ENCODE measurements around the gene AP2A1.

The AP2A1 gene

DNA sequence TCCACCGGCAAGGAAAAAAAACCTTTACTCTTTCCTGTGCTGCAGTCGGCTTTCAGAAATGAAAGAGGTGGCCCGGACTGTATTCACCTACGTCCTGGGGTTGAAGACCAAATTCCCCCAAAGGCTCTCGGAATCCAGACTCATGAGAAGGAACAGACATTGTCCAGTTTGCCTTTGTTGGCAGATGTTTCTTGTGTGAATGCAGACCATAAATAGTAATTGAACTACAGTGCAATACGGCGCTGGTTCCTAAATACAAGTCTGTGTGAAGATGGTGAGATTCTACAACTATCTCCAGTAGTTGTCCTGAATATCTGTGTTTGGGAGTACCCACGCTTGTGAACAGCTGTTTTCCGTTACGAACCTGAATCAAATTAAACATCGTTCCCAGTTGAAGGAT is 72.9 kb downstream of the AP2A1 start:
- DNase-seq (ENCODE audit: low spot score), result no peak

DNA sequence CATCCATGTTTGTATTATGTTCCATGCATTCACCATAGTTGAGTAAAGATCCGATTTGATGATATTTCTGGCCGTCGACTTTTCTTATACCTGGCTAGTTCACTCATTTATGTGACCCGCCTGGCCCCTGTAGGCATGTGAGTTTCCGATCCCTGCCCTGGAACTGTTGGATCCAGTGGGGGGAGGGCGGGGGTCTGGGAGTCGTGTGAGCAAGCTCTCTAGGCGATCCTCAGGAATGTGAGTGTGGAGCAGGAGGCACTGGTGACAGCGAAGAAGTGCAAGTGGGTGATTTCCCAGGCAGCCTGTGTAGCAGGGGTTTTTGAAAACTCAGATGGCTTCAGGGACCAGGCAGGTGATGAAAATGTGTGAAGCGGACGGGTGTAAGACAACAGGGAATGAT is 73.5 kb downstream of the AP2A1 start:
- no peak for DNase-seq (ENCODE audit: low spot score)

DNA sequence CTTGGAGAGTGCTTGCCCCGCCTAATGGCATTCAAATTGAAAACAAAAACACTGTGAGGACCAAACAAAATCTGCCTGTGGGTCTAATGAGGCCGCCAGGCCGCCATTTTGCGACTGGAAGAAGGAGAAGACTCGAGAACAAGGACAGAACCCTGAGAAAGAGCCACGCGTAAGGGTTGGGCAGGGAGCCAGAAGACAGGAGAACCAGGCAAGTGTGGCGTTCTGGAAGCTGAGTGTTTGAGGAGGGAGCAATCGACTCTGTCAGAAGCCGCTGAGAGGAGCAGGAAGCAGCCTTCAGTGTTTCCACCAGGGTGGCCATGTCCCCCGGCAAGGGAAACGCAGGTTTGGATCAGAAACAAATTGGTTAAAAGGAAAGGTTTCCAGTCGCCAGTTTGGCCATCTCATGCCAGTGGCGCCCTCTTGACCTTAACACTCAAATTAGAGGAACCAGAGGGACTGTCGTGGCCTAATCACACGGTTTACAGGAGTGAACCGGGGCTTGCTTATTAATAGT is 74.0 kb downstream of the AP2A1 start:
- no peak for DNase-seq (ENCODE audit: low spot score)

DNA sequence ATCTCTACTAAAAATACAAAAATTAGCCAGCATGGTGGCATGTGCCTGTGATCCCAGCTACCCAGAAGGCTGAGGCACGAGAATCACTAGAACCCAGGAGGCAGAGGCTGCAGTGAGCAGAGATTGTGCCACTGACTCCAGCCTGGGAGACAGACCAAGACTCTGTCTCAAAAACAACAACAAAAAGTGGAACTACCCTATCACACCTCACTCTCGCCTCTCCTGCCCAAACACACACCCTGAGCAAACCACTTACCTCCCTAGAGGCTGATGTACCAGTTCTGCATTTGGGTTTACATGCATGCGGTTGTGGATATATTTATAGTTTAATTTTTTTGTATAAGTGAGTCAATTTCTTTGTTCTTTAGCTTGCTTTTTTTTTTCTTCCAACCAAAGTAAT is 76.5 kb downstream of the AP2A1 start:
- no peak for DNase-seq (ENCODE audit: low spot score)

DNA sequence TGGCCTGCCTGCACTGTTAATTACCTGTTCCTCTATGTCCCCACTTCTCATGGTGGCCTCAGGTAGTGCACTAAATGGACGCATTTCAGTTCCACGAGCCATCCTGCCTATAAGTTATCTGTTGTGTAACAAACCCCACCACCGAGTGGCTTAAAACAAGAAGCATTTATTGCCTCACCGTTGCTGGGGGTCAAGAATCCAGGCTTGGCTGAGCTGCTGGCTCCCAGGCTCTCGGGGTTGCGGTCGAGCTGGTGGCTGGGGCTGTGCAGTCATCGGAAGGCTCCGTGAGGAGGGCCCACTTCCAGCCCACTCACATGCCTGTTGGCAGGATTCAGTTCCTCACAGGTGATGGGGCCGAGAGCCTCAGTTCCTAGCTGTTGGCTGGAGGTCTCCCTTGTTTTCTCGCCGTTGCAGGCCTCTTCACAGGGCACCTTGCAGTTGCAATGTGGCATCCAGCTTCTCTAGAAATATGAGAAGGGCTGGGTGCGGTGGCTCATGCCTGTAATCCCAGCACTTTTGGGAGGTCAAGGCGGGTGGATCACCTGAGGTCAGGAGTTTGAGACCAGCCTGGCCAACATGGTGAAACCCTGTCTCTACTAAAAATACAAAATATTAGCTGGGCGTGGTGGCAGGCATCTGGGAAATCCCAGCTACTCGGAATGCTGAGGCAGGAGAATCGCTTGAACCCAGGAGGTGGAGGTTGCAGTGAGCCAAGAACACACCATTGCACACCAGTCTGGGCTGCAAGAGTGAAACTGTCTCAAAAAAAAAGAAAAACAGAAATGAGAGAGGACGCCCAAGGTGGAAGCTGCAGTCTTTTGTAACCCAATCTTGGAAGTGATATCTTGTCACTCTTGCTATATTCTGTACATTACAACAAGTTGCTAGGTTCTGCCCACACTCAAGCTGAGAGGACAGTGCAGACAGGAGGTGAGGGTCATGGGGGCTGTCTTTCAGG is 77.6 kb downstream of the AP2A1 start:
- no peak for DNase-seq (ENCODE audit: low spot score)

DNA sequence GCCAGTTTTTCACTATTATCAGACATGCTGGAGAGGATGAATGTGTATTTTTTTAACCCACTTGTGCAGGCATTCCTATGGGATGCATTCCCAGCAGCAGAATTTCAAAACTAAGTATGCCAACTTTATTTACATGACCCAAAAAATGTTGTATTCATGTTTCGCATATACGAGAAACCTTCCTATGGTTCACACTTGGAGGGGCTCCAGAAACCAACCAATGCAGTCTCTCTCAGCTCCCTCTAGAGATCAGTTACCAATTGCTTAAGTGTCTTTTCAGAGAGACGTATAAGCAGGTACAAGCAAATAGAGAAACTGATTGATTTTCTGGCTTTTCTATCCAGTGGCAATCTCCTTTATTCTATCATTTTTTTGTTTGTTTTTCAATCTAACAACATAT is 78.6 kb downstream of the AP2A1 start:
- DNase-seq (ENCODE audit: low spot score), result no peak

DNA sequence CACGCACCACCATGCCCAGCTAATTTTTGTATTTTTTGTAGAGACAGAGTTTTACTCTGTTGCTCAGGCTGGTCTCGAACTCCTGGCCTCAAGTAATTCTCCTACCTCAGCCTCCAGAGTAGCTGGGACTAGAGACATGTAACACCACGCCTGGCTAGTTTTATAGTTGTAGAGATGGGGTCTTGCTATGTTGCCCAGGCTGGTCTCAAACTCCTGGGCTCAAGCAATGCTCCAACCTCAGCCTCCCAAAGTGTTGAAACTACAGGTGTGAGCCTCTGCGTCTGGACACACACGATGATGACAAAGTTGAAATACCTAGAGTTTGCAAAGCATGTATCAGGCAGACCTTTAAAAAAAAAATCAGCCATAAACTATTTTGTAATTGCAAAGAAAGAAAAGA is 79.6 kb downstream of the AP2A1 start:
- no peak for DNase-seq (ENCODE audit: low spot score)

DNA sequence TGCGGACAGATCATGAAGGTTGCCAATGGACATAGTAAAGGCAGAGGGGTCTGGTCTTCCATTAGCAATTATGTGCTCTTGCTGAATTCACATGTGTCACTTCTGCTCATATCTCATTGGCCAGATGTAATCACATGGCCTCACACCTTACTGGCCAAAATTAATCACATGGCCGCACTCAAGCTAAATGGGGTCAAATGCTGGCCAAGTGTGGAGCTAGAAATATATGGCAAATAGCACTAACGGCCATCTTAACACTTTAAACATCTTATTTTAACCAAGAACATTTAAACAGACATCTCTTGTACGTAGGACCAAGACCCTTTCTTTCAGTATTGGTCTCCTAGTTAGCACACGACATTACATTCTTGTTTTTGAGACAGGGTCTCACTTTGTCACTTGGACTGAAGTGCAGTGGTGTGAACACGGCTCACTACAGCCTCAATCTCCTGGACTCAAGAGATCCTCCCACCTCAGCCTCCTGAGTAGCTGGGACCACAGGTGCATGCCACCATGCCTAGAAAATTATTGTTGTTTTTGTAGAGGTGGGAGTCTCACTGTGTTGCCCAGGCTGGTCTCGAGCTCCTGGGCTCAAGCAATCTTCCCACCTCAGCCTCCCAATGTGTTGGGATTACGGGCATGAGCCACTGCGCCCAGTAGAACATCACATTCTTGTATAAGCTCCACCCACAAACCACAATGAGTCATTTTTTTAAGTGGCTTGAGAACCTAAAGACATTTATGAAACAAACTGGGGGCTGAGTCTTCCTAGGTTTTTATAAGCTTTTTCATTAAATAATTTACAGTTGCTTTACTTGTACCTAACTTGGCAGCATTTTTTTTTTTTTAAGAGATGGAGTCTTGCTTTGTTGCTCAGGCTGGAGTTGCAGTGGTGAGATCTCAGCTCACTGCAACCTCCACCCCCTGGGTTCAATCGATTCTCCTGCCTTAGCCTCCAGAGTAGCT is 81.2 kb downstream of the AP2A1 start:
- DNase-seq (ENCODE audit: low spot score), result no peak

DNA sequence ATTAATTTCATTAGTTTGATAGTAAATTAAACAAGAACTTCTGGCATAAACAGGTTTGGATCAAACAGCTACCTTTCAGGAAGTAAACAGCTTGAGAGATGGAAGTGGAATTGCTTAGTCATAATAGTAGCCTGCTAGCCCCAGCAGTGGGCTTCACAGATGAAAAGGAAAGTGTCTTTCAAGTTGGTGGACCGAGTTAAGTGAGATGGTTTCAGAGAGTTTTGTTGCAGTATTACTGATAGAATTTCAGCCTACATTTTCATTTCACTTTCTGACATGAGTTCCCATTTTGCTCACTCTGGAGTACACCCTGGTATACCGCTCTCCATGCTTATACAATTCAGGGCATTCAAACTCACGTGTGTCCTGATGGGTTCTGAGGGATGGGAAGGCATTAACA is 82.1 kb downstream of the AP2A1 start:
- DNase-seq (ENCODE audit: low spot score), result no peak

DNA sequence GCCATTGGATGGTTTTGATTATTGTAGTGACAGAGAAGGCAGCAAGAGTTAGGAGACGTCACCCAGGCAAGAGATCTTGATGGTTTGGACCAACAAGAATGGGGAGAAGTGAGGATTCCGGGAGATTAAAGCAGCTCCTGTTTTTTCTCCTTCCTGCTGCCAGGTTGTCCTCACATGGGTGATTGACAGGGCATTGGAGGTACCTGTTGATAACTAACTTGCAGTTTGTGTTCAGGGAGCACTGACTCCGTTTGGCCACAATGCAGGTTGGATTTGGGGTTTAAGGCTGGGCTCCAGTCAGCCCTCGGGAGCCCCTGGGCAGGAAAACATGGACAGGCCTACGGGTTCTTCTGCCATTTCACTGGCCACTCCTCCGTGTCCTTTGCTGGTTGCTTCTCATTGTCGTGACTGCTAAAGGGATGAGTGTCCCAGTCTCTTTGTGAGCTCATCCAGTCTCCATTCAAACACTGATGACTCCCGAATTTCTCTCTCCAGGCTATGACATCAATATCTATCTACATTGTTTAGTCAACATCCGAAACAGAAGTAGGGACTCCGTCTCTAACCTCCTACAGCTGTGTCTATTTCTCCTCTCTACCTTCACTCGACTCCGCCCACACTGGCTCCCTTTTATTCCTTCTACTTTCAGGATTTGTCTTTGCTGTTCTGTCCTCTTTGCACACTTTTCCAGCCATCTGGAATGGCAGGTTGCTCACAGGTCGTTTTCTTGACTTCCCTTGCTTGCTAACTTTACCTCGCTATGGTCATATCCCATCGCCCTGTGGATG is 82.8 kb downstream of the AP2A1 start:
- no peak for DNase-seq (ENCODE audit: low spot score)

DNA sequence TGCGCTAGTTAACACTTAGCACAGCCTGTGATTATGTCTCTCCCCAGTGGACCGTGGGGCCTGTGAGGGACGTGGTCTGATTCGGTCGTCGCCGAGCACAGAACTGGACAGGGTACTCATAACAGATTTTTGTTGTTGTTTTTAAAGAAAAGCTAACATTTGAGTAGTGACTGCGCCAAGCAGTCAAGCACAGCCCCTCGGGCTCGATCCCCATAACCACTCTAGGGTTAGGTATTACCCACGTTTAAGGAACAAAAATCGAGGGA is 83.4 kb downstream of the AP2A1 start:
- DNase-seq (ENCODE audit: low spot score), result no peak

DNA sequence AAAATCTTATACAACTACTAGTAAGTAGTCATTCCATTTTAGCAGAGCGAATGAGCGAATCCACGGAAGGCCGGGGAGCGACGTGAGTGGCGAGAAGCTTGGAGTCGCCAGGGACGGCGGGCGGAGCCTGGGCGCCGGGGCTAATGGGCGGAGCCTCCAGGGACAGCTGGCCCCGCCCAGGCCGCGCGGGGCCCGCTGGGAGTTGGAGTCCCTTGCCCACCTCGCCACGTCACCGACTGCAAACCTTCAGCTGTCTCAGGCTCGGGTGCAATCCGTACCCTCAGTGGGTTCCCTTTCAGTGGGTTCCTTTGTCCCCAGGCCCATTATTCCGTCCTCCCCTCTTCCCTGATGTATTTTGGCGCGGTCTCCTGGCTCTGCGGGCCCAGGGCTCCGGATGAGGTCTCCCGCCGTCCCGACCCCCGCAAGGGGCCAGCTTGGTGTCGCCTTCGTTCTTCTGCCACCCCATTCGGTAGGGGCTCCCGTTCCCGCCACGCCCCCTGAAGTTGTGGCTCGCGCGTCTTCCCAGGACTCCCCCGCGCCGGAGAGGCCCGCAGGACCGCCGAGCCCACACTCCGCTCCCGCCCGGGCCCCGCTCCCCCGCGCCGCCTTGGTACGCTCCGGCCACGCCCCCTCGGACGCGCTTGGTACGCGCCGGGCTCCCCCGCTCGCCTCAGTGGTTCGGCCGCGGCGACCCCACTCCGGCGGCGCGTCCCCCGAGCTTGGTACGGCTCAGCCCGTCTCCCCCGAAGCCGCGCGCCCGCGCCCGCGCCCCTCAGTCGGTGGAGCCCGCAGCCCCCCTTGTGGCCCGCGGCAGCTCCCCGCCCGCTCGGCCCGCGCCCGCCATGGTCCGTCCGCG is 83.9 kb downstream of the AP2A1 start, which contains the start of gene PTOV1:
Gene PTOV1, plus strand, starts transcription at position 673 of the 856 bp plus-strand sequence.
- peak; percentile 89 for DNase-seq (ENCODE audit: low spot score)

DNA sequence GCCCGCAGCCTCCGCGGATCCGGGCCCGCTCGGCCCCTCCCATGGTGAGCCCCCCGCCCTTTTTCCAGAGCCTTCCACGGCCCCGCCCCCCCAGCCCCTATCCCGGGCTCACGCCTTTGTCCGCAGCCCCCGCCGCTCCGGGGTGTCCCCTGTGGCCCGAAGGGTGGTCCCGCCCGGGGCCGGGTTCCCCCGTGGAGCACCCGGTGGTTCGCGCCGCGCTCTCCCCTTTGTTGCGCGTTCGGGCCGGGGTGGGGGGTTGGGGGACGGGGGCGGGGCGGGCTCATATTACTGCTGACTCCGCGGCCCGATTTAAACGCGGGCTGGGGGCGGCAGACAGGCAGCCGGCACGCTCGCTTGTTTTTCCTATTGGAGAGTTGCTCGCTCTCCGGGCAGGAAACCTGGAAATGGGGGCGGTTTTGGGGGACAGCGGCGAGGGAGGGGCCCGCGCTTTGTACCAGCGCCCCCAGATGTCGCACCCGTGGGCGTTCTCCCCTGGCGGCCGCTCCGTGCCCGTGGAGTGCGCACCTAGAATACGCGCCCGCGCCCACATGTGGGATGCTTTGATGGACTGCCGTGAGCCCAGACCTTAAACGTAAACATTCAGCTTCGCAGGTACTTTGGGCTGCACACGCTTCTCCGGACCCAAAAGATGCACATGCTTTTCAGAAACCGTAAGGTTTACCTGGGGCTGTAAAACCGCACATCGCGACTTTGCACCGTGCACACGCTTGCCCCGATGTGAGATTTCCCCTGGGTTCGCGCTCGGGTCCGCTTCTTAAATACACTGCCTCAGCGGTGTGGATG is 84.9 kb downstream of the AP2A1 start:
- no peak for DNase-seq (ENCODE audit: low spot score)

DNA sequence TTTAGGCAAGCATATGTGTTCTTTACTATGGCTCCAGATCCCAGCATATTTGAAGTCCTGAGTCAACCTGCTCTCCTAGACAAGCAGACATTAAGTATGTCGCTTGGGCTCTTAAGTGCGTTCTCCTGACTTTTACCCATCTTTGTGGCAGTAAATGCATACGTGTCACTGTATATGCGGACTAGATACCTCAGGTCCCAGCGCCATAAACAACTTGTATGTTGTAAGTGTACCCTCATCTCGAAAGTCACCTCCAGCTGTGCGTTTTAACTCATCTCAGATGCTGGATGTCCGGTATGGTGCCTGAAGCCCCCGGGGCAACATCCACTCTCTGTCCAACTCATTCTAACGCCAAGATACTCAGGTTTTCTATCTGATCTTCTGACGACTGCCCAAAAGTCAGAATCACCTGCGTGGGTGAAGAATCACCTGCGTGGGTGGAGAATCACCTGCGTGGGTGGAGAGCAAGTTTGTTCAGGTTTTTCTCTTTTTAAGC is 85.9 kb downstream of the AP2A1 start:
- DNase-seq (ENCODE audit: low spot score), result no peak

DNA sequence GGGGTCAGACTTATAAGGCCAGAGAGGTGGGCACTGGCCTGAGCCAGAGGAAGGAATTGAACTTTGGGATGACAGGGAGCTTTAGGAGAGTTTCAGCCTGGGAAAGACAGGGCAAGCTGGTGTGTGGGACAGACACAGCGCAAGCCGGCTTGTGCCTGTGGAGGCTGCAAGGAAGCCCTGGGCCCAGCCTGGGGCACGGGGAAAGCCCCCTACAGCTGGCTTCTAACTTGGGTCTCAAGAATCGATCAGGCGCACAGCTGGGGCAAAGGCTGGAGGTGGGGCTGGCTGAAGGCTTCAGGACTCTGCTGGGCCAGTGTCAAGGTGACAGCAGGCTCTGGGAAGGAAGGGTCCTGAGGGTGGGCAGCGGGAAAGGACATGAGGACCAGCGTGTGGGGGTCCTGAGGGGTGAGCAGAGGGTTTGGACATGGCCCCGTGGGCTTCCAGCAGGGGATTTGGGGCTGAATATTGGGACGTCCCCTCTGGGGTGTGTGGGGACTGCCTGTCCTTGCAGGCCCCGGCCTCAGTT is 87.1 kb downstream of the AP2A1 start:
- no peak for DNase-seq (ENCODE audit: low spot score)

DNA sequence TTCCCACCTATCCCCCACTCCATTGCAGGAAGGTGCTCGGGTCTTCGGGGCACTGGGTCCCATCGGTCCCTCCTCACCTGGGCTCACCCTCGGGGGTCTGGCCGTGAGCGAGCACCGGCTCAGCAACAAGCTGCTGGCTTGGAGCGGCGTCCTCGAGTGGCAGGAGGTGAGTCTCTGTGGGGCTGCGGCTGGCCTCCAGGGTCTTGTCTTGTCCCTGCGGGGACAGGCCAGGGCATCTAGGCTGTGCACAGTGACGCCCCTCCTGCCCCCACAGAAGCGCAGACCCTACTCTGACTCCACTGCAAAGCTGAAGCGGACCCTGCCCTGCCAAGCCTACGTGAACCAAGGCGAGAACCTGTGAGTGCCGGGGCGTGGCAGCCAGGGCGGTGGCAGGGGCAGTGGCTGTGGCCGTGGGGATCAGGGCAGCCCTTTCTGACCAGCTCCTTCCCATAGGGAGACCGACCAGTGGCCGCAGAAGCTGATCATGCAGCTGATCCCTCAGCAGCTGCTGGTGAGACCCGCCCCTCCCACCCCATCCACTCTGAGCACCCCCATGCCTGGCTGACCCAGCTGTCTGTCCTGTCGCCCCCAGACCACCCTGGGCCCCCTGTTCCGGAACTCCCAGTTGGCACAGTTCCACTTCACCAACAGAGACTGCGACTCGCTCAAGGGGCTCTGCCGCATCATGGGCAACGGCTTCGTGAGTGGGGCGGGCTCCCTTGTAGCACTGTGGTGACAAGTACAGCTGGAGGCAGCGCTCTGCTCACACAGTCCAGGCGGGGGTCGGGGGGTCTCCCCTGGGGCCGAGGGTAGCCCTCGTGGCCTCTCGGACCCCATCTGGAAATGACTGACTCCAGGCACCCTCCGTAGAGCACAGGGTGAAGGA is 87.8 kb downstream of the AP2A1 start:
- DNase-seq (ENCODE audit: low spot score), result no peak

DNA sequence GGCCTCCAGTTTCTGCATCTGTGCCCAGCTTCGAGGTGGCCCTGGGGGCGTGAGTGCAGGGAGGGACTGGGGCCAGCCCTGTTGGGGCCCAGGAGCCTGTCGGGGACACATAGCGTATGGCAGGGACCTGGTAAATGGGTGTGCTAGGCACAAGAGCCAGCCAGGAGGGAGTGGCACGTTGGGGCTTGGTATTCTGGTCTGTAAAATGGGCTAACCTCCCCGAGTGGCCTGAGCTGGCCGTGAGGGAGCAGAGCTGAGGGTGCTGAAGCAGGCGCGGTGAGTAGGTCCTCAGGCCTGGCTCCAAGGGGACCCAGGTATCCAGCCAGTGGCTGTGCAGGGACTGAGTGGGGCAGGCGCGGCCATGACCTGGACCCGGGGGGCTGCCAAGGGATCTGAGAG is 88.5 kb downstream of the AP2A1 start:
- no peak for DNase-seq (ENCODE audit: low spot score)

DNA sequence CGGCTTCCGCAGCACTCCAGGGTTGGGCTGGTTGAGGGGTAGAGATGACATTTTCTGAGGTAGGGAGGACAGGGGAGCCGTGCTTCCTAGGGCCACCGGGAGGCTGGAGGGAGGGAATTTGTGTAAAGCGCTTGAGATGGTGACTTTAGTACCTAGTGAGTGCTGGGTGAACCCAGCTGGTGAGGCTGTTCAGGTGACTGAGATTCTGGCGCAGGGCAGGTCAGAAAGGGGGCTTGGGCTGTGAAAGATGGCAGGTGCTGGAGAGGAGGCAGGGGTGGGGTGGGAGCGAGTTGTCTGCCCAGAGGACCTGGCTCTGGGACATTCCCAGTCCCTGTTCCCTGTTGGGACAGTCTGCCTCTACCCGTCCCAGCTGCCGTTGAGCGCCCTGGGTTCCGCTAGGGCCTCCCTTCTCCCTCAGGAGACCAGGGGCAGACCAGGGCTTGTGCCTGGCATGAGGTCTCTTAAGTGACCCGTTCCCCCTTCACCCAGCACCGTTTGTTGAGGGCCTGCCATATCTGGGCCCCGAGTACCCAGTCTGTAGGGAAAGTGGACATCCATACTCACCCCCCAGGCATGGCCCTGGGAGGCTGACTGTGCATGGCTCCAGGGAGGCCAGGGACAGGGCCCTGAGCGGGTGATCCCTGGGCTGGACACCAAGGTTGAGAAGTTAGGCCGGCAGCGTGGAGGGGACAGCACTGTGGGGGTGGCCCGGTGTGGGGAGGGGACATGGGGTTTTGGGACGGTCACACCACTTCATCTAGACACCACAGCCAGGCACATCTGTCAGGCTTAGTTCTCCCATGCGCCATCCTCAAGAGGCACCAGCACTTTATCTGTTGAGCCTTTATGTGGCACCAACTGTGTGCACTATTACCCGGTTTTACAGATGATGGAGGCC is 89.1 kb downstream of the AP2A1 start:
- no peak for DNase-seq (ENCODE audit: low spot score)

Measured in kidney capillary endothelial cell (primary cell).